ENCODE measurements around the gene ARL15. TPM values are rescaled to one million over a fixed set of nuclear protein-coding genes. Genes with fewer than 3 reads are reported as not detected.

ARL15 gene
- total and polyA plus RNA-seq, 2 donors (not counting 3 experiments of a cell fraction or from before 2014, with no cell fraction given) = 11.9 to 24.4 TPM

GRCh38 chr5:54049963-54050362 is 260.4 kb downstream of the ARL15 start:
- H3K9ac ChIP-seq (replicated peaks; ENCODE audit: extremely low read depth, insufficient read depth, low read length) = no peak overlapping the region
- ChIA-PET POLR2A (no interaction called here), CTCF (interaction anchor here (1.2 kb wide), 1 partner anchor 13 kb away, joined by 3 read pairs; no protein-coding TSS in a partner anchor)
- no peaks in the 10 kb centered on the region for H3K36me3 ChIP-seq (ENCODE audit: control insufficient read depth in 2 of 2, extremely low read depth in 1 of 2, insufficient read depth in 2 of 2, low read length in 2 of 2)
- no peaks in the 10 kb centered on the region for H3K79me2 ChIP-seq (ENCODE audit: control insufficient read depth, insufficient read depth, low read length)
- TF ChIP-seq EZH2 (IDR thresholded peaks at IDR 0.05; ENCODE audit: borderline replicate concordance, low read depth, low read length, severe bottlenecking) = no peak
- TF ChIP-seq POLR2AphosphoS5 (IDR thresholded peaks at IDR 0.05; ENCODE audit: insufficient read depth, low read depth, low read length) = no peak
- no peak for TF ChIP-seq JUN (IDR thresholded peaks at IDR 0.05; ENCODE audit: borderline replicate concordance, insufficient read depth, insufficient read length, low read depth)
- TF ChIP-seq FOS (IDR thresholded peaks at IDR 0.05; ENCODE audit: borderline replicate concordance, insufficient read depth, low read length) = no peak
- no peak for TF ChIP-seq POLR2A (IDR thresholded peaks at IDR 0.05; ENCODE audit: low read depth, low read length)
- no peak for TF ChIP-seq GATA2 (IDR thresholded peaks at IDR 0.05; ENCODE audit: insufficient read depth, insufficient read length, low read depth, low read length)
- TF ChIP-seq MAX (IDR thresholded peaks at IDR 0.05; ENCODE audit: insufficient read depth, insufficient read length) = no peak
- TF ChIP-seq CTCF (IDR thresholded peaks at IDR 0.05; ENCODE audit: extremely low read depth in 1 of 2, insufficient read depth in 1 of 2, low read depth in 1 of 2, low read length in 2 of 2) = no peak
- FAIRE-seq (no peak), DNase-seq (ENCODE audit: low read depth, low spot score) (no peak)
- no peak overlapping the region for H3K27ac ChIP-seq (ENCODE audit: insufficient read depth, low read depth, low read length)
- no peaks in the 10 kb centered on the region for H3K4me1 ChIP-seq (ENCODE audit: control insufficient read depth, extremely low read depth, insufficient read depth, low read length)
- BruUV-seq (replicated peaks) = no TSS peak
- no peaks in the 10 kb centered on the region for H4K20me1 ChIP-seq (replicated peaks; ENCODE audit: control insufficient read depth, extremely low read depth, insufficient read depth, low read length)
- no peaks in the 10 kb centered on the region for H3K27me3 ChIP-seq (ENCODE audit: control insufficient read depth in 2 of 2, insufficient read depth in 2 of 2, low read length in 2 of 2)
- dilution Hi-C loops (cut with MboI; ENCODE audit: extremely low pct_ligation_motif_present, low sequenced_read_pairs) (no loop called here), intact Hi-C loops (cut with micrococcal nuclease) (no loop called here)
- no peaks in the 10 kb centered on the region for H3K9me1 ChIP-seq (replicated peaks; ENCODE audit: control insufficient read depth, extremely low read depth, insufficient read depth, low read length)
- no peak overlapping the region for H2AFZ ChIP-seq (ENCODE audit: low read depth, low read length)
- H3K4me3 ChIP-seq (replicated peaks in 1 of 3; ENCODE audit: insufficient read depth in 1 of 3, low read depth in 1 of 3, low read length in 3 of 3) = no peak overlapping the region
- no peaks in the 10 kb centered on the region for H3K9me3 ChIP-seq (replicated peaks; ENCODE audit: control insufficient read depth, insufficient read depth, low read length)
- H3K4me2 ChIP-seq (ENCODE audit: insufficient read depth, low read length) = no peak overlapping the region

All from endothelial cell of umbilical vein (primary cell).